Common myeloid progenitor, CD34-positive (primary cell): ENCODE measurements around the gene SGMS1.
"Not testable (repeated sequence)": the region's sequence is repeated elsewhere in the genome, so short reads cannot be mapped to it uniquely, and the experiment has no call there.

Experiments
- CTCF ChIA-PET: fragments of 350-600 bp; sonication (Branson Sonifier 250); formaldehyde crosslinking; loops from one replicate; lab custom pipeline; 2021; ENCODE audit warnings: antibody characterized with exemption; lab: Charles Lee
- POLR2A ChIA-PET: fragments of 350-600 bp; sonication (Branson Sonifier 250); formaldehyde crosslinking; loops from one replicate; lab custom pipeline; 2021; ENCODE audit warnings: antibody characterized with exemption; lab: Charles Lee
- DNase-seq, 3 donors: peaks; one replicate each; pipeline versions ENCODE4 v3.0.0 to v3.0.0-alpha.2; 2013
- H3K27ac ChIP-seq, 2 experiments: 1 replicate in 1 of 2; 2 replicates in 1 of 2; pipeline ENCODE4 v1.7.0; 2013; ENCODE audit warnings: inconsistent platforms in 2 of 2, low read length in 2 of 2, mild to moderate bottlenecking in 2 of 2, low read depth in 1 of 2, moderate library complexity in 1 of 2; ENCODE audit not compliant: severe bottlenecking in 2 of 2, insufficient read depth in 1 of 2, poor library complexity in 1 of 2
- H3K27me3 ChIP-seq, 5 experiments: replicated peaks in 2 of 5; 1 replicate in 3 of 5; 2 replicates in 2 of 5; pipeline versions ENCODE4 v1.6.1 to v1.7.0; 2013; ENCODE audit warnings: low read length in 4 of 5, mild to moderate bottlenecking in 2 of 5, moderate library complexity in 2 of 5, inconsistent platforms in 1 of 5; ENCODE audit not compliant: insufficient read depth in 5 of 5, control insufficient read depth in 4 of 5
- H3K36me3 ChIP-seq, 4 experiments: 1 replicate in 2 of 4; 2 replicates in 2 of 4; pipeline versions ENCODE4 v1.6.1 to v1.7.0; 2013; ENCODE audit warnings: low read length in 3 of 4, control low read depth in 1 of 4, mild to moderate bottlenecking in 1 of 4; ENCODE audit not compliant: control insufficient read depth in 4 of 4, insufficient read depth in 4 of 4
- H3K4me1 ChIP-seq, 4 experiments: 1 replicate in 3 of 4; 2 replicates in 1 of 4; pipeline versions ENCODE4 v1.6.1 to v1.7.1; 2013; ENCODE audit warnings: low read length in 3 of 4, mild to moderate bottlenecking in 3 of 4, control low read depth in 1 of 4, inconsistent platforms in 1 of 4, moderate library complexity in 1 of 4; ENCODE audit not compliant: control insufficient read depth in 4 of 4, insufficient read depth in 4 of 4; ENCODE audit errors: control extremely low read depth in 1 of 4
- H3K4me3 ChIP-seq, 7 experiments: 1 replicate in 4 of 7; 2 replicates in 3 of 7; pipeline versions ENCODE4 v1.5.1 to v1.7.0; 2013; ENCODE audit warnings: mild to moderate bottlenecking in 7 of 7, low read length in 6 of 7, moderate library complexity in 6 of 7, inconsistent platforms in 2 of 7, low read depth in 2 of 7, control low read depth in 1 of 7; ENCODE audit not compliant: insufficient read depth in 4 of 7, control insufficient read depth in 1 of 7; ENCODE audit errors: extremely low read depth in 1 of 7
- H3K9me3 ChIP-seq, 5 experiments: 1 replicate in 4 of 5; 2 replicates in 1 of 5; pipeline versions ENCODE4 v1.6.1 to v1.7.1; 2013; ENCODE audit warnings: low read length in 4 of 5, mild to moderate bottlenecking in 2 of 5, inconsistent platforms in 1 of 5, low read depth in 1 of 5, moderate library complexity in 1 of 5; ENCODE audit not compliant: control insufficient read depth in 4 of 5, insufficient read depth in 2 of 5; ENCODE audit errors: control extremely low read depth in 1 of 5
- WGBS: methylation state at CpG from one replicate; pipeline ENCODE4 v1.1.5; 2013; ENCODE audit not compliant: insufficient coverage; 5-methylcytosine and 5-hydroxymethylcytosine counted together

Gene SGMS1

DNA sequence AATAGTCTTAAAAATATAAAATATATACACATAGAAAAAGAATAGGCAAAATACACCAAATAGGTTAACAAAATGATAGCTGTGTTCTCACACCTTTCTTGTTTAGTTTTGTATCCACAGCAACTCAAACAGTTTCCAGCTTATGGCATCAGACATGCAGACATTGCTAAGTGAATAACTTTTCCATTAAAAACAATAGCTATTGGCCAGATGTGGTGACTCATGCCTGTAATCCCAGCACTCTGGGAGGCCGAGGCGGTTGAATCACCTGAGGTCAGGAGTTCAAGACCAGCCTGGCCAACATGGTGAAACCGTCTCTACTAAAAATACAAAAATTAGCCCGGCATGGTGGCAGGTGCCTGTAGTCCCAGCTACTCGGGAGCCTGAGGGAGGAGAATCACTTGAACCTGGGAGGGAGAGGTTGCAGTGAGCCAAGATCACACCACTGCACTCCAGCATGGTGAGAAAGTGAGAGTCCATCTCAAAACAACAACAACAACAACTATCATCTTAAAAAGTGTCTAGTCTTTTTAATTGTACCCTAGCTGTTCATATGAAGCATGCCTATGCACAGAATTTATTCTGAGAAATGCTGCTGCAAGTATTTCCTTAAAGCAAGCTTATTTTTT lies 88.9 kb downstream of the SGMS1 start:
- H3K9me3 ChIP-seq, POLR2A ChIA-PET, H3K27me3 ChIP-seq, DNase-seq, H3K27ac ChIP-seq, CTCF ChIA-PET, H3K4me3 ChIP-seq, H3K4me1 ChIP-seq, H3K36me3 ChIP-seq: not testable (repeated sequence)
- WGBS, result 98% methylated on average over 5 of the region's 5 CpGs

DNA sequence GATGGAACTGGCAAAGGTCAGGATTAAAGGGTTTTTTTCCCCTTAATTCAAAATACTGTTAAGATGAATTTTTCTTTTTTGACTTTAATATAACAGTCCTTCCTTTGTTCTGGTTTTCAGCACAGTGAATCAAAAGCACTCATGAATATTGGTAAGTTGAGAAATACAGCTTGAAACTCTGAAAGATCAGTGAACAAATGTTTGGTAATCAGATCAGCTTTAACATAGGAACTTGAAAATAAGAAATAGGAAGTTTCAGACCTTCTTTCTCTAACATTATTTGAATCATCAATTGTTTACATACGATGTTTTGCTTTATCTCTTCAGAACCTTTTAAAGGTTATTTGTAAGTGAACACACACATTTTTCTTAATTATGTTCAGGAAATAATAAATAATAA lies 90.5 kb downstream of the SGMS1 start:
- no peak overlapping the region for H3K27ac ChIP-seq
- no peaks in the 10 kb centered on the region for H3K36me3 ChIP-seq
- no peaks in the 10 kb centered on the region for H3K27me3 ChIP-seq
- ChIA-PET POLR2A (no interaction called here), CTCF (no interaction called here)
- no peaks in the 10 kb centered on the region for H3K4me1 ChIP-seq
- WGBS, result no CpG with 5 or more reads among the region's 1 CpG
- no peak overlapping the region for H3K4me3 ChIP-seq
- no peaks in the 10 kb centered on the region for H3K9me3 ChIP-seq
- no peak for DNase-seq

DNA sequence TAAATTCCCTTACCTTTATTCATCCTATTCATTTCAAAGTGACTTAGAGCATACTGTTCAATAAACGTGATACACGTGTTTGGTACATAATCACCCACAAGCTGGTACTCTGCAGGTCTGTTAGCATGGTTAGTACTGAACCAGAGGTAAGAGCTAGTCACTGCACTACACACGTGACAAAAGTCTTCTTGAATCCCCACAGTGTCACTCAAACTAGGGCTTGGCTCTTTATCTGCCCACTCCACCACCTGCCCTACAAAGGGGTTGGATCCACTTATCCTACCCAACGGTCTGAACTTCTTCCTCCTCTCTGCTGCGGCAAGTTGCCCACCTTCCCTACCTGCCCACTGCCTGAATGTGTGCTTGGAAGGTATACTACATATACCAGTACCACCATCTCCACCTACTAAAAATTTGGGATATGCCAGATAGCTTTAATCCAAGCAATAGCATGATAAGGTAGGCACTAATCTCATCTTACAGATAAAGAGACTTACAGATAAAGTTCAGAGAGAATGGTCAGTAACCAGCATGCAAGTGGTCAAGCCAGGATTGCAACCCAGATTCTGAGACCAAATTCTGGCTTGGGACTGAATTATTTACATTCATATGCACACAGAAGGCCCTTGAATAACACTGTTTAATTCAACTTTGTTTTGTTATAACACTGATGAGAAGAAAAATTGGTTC lies 92.2 kb downstream of the SGMS1 start:
- H3K9me3 ChIP-seq, result no peaks in the 10 kb centered on the region
- ChIA-PET CTCF (interaction anchor here (1.0 kb wide), 1 partner anchor 10 kb away, joined by 3 read pairs; no protein-coding TSS in a partner anchor), POLR2A (no interaction called here)
- H3K27ac ChIP-seq, result no peak overlapping the region
- H3K4me3 ChIP-seq, result no peak overlapping the region
- H3K36me3 ChIP-seq, result no peaks in the 10 kb centered on the region
- DNase-seq, result no peak
- no peaks in the 10 kb centered on the region for H3K27me3 ChIP-seq
- peaks cover 0 to 4% (median 0%) of the 10 kb centered on the region in 4 experiments for H3K4me1 ChIP-seq
- WGBS, result 89% methylated on average over 3 of the region's 5 CpGs

DNA sequence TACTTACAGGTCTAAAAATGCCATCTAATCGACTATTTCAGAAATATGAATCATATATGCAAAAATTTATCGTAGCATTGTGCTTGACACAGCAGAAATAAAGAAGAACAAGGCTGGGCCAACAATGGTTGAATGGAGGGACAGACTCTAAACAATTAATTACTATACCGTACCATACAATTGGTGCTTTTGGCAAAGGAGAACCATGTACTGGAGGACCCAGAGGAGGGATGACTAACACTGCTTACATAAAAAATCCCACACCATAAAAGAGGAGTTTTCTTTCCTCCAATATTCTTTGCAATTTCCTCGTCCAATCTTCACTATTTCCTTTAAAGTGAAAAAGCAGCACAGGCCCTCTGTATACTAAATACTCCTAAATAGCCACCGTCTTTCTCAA lies 94.1 kb downstream of the SGMS1 start:
- POLR2A ChIA-PET, result no interaction called here
- no peak for DNase-seq
- Histone ChIP-seq H3K27ac (no peak overlapping the region), H3K4me1 (peaks cover 0 to 4% (median 0%) of the 10 kb centered on the region in 4 experiments), H3K4me3 (no peak overlapping the region), H3K9me3 (no peaks in the 10 kb centered on the region), H3K27me3 (no peaks in the 10 kb centered on the region), H3K36me3 (peaks cover 0 to 3% (median 0%) of the 10 kb centered on the region in 4 experiments)
- CTCF ChIA-PET, result no interaction called here
- WGBS, result 100% methylated on average over 3 of the region's 5 CpGs

DNA sequence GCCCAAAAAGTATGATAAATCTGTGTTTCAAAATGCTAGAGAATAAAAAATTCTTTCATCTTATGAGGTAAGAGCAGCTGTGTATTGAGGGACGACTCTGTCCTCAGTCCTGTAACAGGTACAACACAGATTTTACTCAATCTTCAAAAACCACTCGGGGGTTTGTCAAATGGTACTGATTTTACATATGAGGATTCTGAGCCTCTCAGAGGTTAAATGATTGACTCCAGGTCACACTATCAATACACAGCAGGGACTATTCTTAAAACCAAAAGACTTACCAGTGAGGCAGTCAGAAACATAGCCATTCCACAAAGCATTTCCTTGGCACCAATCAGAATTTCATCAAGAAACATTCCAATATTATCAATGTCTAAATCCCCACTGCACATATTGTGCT lies 95.5 kb downstream of the SGMS1 start:
- ChIA-PET CTCF (interaction anchor here (1.7 kb wide), 1 partner anchor 50 kb away, joined by 5 read pairs; no protein-coding TSS in a partner anchor), POLR2A (no interaction called here)
- DNase-seq, result no peak
- Histone ChIP-seq H3K27ac (no peak overlapping the region), H3K9me3 (no peaks in the 10 kb centered on the region), H3K27me3 (no peaks in the 10 kb centered on the region), H3K4me3 (no peak overlapping the region), H3K4me1 (peaks cover 0 to 4% (median 0%) of the 10 kb centered on the region in 4 experiments), H3K36me3 (peaks cover 0 to 3% (median 0%) of the 10 kb centered on the region in 4 experiments)
- WGBS, result 100% methylated on average over 1 of the region's 2 CpGs

DNA sequence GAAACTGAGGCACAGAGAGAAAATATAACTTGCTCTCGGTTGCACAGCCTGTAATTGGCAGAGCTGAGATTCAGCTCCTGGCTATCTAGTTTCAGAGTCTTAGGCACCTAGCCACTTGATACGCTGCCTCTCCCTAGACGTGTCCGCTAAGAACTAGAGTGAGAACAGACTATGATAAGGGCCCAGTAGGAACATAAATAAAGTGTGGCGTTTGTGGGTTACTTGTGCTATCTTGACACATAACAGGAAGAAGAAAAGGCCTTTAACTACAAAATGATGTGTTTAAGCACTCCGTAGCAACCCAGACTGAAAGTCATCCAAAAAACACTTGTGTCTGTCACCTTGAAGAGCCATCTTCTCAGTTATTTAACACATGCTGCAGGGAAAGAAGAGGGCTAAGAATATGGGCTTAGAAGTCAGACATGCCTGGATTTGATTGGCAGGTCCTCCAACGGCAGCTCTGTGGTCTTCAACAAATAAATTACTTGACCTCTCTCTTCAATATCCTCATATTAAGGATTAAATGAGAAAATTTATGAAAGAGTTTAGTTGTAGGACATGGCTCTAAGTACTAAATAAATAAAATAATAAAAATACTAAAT lies 96.2 kb downstream of the SGMS1 start:
- Histone ChIP-seq H3K27me3 (no peaks in the 10 kb centered on the region), H3K27ac (no peak overlapping the region), H3K36me3 (peaks cover 0 to 3% (median 0%) of the 10 kb centered on the region in 4 experiments), H3K4me1 (peaks cover 0 to 4% (median 0%) of the 10 kb centered on the region in 4 experiments), H3K9me3 (no peaks in the 10 kb centered on the region), H3K4me3 (no peak overlapping the region)
- 75% methylated on average over 2 of the region's 7 CpGs for WGBS
- ChIA-PET CTCF (interaction anchor here (1.7 kb wide), 1 partner anchor 51 kb away, joined by 5 read pairs; no protein-coding TSS in a partner anchor), POLR2A (no interaction called here)
- DNase-seq, result peak; percentile 12 to 71 (median 48)

DNA sequence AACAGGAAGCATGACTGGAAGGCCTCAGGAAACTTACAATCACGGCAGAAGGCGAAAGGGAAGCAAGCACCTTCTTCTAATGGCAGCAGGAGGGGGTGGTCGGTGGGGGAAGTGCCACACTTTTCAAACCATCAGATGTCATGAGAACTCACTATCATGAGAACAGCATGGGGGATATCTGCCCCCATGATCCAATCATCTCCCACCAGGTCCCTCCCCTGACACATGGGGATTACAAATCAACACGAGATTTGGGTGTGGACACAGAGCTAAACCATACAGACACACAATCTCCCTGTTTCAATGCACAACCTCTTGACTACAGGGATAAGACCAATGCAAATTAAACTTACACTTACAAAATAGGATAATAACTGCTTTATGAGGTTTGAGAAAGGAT lies 97.6 kb downstream of the SGMS1 start:
- CTCF ChIA-PET, result no interaction called here
- Histone ChIP-seq H3K27ac (no peak overlapping the region), H3K4me1 (peaks cover 0 to 4% (median 0%) of the 10 kb centered on the region in 4 experiments), H3K4me3 (no peak overlapping the region), H3K36me3 (peaks cover 0 to 3% (median 0%) of the 10 kb centered on the region in 4 experiments), H3K9me3 (no peaks in the 10 kb centered on the region), H3K27me3 (no peaks in the 10 kb centered on the region)
- DNase-seq, result no peak
- 94% methylated on average over 3 of the region's 4 CpGs for WGBS
- POLR2A ChIA-PET, result no interaction called here
